Stimulated activated CD4-positive, alpha-beta T cell treated with anti-CD3 and anti-CD28 coated beads, Interleukin-1b, Interleukin-23, amount 100 ng/mL, for 4 hours (primary cell): Measurements from ENCODE around the gene TRDN.
"Not testable (repeated sequence)": the region's sequence is repeated elsewhere in the genome, so short reads cannot be mapped to it uniquely, and the experiment has no call there.

Experiments
- DNase-seq, 2 donors: peaks; one replicate each; pipeline ENCODE4 v3.0.0-alpha.2; 2020; ENCODE audit warnings: low read depth in 2 of 2

TRDN gene

DNA sequence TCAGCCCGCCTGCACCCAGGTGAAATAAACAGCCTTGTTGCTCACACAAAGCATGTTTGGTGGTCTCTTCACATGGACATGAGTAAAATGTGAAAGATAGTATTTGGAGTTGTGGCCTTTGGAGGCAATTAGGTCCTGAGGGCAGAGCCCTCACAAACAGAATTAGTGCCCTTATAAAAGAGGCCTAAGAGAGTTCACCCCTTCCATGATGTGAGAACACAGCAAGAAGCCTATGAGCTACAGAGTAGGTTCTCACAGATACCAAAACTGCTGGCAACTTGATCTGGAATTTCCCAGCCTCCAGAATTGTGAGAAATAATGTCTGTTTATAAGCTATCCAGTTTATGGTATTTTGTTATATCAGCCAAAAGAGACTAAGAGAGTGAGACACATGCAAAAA lies 74.5 kb downstream of the TRDN start:
- no peak for DNase-seq

DNA sequence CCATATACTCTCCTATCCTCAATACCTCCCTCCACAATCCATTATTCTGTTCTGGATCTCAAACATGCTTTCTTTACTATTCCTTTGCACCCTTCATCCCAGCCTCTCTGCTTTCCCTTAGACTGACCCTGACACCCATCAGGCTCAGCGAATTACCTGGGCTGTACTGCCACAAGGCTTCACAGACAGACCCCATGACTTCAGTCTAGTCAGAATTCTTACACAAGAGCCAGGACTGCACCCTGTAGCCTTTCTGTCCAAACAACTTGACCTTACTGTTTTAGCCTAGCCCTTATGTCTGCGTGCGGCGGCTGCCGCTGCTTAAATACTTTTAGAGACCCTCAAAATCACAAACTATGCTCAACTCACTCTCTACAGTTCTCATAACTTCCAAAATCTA lies 76.9 kb downstream of the TRDN start:
- not testable (repeated sequence) for DNase-seq

DNA sequence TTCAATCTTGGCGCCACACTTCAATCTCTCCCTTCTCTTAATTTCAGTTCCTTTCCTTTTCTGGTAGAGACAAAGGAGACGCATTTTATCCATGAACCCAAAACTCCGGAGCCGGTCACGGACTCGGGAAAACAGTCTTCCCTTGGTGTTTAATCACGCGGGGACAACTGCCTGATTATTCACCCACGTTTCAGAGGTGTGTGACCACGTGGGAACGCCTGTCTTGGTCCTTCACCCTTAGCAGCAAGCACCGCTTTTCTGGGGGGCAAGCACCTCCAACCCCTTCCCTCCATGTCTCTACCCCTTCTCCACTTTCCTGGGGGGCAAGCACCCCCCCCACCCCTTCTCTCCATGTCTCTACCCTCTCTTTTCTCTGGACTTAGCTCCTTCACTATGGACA lies 79.3 kb downstream of the TRDN start:
- DNase-seq = not testable (repeated sequence)

DNA sequence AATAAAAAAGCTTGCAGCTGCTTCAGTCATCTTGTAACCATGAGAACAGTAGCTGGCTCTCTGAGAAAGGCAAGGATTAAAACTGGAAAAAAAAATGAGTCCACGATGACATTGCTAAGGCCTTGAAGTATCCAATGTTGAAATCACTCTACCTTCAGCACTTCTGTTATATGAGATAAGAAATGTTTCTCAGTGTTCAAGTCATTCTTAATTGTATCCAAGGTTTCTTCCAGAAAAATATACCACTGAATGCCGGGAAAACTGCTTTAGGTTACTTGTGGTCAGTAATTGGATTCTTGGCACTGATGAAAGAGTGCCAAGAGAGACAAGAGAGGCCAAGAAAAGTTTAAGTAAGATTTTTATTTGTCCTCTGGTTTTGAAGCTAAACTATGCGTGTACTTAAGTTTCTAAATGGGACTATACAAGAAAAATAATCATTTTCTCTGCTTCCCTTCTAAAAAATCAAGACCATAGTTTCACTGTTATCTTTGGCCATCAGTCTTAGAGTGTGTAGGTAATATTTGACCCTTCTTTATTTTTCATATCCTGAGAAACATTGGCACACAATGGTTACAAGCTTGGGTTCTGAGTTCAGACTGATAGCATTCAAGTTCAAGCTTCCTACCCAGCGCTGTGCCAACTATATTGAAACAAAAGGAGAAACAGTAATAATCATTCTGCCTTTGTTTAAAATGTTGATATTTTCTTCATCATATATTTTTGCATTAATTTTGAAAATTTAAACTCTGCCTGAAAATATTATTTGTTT lies 84.6 kb downstream of the TRDN start:
- no peak for DNase-seq

DNA sequence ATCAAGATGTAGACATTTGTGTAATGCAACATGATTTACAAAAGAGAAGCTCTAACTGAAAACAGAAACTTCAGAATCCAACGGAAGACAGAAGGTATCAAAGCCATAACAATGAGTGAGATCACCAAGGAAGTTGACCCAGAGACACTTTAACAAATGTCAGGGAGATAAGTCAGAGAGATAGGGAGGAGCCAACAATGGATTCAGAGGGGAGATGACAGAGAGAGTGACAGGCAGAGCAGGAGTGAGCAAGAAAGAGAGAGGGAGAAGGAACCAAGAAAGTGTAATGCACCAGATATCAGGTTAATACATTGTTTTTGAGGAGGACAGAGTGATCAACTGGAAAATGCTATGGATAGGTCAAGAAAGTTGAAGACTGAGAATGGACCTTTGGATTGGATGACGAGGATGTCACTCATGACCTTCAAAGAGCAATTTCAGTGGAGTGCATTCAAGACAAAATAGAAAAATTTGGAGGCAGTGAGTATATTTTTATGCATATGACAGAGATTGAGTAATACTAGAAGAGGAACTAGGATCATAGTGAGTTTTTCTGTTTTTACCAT lies 86.6 kb downstream of the TRDN start:
- DNase-seq = no peak

DNA sequence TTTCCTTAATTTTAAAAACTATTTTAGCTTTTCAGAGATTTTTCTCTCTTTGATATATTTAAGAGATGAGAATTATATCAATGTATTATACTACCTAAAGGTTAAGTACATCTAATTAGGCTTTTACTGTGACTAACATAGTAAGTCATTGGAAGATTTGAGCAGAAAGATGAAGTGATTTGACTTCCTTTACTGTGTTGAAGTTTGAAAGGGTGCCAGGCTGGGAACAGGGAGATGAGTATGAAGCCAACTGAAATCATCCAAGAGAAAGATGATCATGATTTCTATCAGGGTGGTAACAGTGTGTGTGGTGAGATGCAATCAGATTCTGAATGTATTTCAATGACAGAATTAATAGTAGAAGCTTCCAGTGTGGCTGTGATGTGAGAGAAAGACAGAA lies 87.3 kb downstream of the TRDN start:
- no peak for DNase-seq

DNA sequence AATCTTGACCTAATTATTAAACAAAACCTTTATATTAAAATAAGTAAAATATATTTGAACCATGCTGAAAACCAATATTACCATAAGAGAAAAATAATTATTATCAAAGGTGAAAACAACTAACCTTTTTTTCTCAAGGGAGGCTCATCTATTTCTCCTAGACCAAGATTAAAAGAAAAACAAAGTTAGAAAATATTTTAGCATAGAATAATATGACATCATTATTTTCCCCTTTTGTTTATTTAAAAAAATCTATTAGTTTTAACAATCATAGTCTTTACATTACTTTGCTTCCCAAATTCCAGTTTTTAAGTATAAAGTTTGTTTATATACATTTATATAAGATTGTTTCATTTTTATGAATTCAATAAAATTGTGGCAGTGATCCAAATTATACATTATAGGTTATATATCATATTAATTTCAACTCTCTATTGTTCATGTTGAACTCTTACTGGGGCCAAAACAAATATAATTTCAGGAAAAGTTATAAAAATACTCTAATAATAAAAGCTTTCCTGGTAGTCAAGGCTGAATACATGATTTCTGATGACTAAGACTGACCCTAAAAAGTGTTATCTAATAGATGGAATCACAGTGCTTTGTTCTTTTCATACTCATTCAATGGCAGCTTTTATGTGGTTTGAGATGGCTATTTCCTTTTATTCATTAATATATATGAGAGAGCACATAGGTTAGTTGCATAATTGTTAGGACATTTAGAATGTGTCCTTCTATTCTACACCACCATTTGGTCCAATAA lies 89.4 kb downstream of the TRDN start:
- no peak for DNase-seq

DNA sequence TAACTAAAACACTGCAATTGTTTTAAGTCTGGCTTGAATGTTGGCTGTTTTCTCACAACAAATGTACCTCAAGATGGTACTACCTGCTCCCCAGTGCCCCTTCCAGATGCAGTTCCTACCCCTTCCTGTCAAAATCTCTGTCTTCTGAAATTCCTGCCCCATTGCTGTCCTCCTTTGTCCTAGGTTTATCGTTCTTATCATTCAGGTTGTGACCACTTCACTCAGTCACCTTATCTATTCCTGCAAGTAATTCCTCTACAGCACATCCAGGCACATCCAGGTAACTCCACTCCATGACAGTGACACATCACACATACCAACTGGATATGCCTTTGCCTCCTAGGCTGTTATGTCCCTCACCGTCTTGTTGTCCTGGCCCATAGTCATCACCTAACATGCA lies 90.2 kb downstream of the TRDN start:
- no peak for DNase-seq

DNA sequence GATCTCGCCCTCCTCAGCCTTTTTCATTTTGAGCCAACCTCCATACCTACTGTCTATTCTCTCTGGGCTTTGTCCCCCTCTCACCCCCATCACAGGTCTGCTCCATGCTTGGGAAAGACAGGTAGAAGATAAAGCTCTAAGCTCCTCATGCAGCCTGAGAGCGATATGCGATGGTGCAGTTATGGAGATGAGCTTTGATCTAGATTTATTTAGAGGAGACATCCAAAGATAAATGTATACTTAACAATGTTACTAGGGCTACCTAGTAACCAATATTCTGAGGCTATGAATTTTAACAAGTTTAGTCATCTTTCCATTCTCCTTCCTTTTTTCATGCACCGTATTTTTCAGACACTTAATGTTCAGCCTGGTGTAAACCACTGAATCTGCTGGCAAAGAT lies 95.3 kb downstream of the TRDN start:
- DNase-seq = no peak

DNA sequence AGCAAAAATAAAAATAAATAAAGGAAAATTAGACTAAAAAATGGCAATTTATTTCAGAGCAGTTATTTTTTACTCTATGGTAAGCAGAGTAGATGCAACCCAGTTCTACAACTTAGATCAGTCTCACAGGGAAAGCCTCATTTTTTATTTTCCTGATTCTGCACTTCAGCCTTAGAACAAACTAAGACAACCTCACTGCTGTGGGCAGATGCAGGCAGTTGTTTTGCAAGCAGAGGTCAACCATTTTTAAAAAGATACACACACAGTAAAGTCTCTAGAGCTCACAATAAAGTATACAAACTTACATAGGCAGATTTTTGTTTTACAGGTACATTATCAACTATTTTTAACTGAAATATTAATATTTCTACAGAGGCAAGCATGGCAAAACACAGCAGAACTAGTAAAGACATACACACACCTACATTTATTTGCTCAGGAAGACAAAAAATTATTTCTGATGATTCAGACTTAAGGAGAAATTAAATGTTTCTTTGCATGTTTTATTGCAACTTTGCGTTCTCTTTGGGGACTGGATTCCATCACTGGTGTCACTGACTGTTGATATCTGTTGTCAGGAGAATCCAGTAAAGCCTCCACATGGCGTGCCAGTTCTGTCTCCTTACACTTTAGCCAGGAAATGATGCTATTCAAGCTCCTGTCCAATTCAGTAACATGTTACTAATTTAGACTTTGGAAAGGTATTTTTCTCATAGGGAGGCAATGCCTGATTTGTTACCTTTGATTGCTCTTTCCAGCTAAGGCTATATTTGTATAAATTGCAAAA lies 102.7 kb downstream of the TRDN start:
- no peak for DNase-seq

DNA sequence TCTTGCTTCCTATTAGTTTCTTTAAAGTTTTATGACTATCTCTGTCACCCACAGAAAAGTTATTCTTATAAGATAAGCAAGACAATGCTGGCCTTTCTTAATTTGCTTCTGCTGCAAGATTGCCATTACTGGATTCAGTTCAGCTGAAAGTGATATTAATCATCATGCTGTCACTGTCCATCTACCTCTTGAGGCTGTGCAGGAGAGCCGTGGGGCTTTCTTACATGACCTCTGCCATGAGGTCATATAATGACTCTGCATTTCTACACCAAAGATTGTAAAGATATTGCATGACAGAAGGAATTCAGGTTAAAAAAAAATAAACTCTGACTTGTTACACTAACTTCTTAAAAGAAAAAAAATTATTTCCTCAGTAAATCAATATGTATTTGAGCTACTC lies 106.9 kb downstream of the TRDN start:
- no peak for DNase-seq

DNA sequence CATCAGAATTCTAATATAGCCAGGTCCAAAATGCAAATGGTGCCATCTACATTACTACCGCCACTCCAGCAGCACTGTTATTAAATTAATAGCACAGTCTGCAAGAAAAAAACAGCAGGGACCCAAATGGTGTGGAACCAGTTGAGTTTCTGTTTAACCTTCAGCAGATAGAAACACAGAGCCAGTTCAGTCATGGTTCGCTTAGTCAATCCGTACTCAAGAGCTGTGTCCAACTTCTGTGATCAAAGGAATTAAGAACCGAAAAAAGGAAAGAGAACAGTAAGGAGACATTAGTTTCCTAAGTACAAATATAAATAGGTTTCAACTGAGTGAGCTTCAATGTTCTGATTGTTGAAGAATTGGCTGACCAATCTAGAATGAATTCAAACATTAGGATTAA lies 107.7 kb downstream of the TRDN start:
- no peak for DNase-seq

DNA sequence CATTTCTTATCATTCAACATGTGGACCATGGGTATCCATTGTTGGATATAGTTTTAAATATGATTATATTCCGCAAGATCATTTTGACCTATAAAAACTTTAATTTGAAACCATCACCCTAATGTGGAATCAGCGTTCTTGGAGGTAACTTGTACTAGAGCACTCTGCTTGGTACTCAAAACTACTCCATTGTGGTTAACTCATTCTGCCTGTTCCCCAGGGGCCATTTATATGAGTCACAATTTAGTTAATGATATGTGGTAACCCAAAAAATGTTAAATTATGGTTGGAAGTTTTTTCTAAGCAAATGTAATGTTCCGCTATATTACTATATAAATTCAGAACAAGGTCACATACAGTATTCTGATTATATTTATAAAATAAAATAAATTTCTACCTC lies 109.3 kb downstream of the TRDN start:
- DNase-seq = no peak

DNA sequence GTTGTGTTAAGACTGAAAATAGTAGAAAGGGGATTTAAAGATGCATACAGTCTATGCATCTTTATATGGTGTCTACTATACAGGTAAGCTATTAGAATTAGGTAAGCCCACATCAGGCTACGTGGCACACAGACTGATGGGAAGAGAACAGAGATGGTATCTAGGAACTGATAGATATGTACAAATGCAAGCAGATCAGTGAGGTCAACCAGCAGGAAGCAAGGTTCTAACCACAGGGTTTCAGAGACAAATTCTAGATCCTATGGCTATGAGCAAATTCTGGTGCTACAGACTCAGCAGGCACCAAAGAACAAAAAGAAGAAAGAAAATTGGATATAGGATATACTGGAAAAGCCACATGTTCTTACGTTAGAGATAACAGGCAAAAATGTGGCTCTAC lies 110.6 kb downstream of the TRDN start:
- no peak for DNase-seq

DNA sequence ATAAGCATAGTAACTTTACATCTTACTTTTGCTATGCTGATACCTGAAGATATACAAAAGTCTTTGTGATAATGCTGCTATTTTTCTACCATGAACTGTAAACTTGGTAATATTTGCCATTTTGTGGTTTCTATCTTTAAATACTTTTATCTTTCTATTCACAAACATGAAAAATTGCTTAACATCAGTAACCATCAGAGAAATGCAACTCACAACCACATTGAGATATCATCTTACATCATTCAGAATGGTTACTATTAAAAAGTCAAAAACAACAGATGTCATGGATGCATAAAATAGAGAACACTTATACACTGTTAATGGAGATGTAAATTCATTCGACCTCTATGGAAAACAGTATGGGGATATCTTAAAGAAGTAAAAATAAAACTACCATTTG lies 112.0 kb downstream of the TRDN start:
- DNase-seq = no peak

DNA sequence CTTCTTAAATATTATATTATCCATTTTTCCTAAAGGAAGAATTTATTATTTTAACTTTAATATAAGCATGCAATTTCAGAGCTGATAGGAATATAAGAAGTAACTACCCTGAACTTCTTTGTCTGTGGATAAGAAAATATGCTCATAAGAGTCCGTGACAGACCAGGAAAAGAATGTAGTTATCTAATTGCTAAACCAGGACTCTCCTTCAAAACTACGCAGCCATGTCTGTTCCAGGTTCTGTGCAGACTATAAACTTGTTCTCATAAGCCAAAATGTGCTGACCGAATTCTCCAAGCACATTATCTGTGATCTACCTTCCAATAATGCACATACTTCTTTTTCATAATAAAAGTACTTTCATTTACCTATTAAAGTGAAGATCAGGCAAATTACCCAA lies 116.5 kb downstream of the TRDN start:
- no peak for DNase-seq

DNA sequence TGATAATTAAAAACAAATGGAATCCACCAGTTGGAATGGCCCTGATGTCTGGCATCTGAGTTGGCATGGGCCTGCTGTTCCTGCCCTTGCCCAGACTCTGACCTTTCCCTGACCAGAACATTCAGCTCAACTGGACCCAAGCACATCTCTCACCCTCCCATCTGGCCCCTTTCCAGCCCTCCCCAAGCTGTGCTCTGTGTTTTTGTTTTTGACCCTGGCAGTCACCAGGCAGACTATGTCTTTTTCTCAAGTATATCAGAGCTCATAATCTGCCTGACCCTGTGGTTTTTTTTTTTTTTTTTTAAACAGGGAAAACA lies 117.6 kb downstream of the TRDN start:
- no peak for DNase-seq

DNA sequence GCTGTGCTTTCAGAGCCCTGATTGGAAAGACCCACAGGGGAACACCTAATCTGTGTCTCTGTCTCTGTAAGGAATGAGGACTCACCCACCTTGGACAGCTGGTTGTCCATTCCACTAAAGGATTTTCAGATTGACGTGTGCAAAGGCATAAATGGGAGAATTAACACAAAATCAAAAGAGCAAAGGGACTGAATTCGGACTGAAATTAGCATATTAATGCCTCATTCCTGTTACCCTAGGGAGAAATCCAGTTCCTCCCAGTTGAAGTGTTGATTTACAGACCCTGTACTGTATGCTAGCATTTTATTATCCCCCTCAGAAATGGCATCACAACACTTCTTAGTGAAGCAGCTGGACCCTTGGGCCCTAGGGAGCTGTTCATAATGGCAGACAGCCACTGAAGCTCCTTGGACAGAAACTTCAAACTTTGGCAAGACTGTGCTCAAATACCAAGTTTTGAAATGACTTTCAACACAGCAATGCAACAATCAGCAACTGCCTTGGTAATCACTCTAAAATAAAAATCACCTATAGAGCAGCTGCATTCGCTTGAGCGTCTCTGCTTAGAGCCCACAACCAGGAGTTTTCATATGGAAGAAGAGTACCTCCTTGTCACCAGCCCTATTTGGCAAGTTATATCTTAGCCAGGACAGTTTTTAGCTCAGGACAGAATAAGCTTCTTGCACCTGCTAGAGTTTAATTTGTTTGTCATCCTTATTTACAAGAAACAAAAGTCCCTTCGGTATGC lies 118.1 kb downstream of the TRDN start:
- no peak for DNase-seq

DNA sequence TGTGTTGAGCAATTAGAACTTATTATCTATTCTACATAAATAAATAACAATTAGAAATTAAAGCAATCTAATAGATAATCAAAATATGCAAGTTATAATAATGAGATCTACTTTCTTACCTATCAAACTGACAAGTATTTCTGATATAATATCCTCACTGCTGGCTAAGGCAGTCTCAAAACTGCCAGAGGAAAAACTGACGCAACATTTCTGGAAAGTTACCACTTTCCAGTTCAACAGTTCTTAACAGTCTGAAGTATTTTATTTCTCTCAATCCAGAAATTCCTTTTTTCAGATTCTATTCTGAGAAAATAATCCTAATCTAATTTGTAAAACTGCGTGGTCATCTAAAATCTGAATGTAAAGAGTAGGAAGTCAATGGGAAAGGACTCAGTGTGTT lies 121.0 kb downstream of the TRDN start:
- no peak for DNase-seq

DNA sequence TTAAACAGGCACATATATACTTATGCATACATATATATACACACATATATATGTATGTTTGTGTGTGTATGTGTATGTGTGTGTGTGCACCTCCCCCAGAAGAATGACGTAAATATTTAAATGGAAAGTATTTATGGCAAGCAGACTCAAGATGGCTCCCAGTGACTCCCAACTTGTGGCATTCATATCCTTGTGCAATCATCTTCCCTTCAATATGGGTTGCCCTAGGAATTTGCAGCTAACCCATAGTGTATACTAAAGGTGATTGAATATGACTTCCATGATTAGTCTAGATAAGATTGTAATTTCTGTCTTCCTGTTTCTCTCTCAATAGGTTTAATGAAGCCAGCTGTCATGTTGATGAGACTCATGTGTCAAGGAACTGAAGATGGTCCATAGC lies 127.6 kb downstream of the TRDN start:
- DNase-seq = no peak

DNA sequence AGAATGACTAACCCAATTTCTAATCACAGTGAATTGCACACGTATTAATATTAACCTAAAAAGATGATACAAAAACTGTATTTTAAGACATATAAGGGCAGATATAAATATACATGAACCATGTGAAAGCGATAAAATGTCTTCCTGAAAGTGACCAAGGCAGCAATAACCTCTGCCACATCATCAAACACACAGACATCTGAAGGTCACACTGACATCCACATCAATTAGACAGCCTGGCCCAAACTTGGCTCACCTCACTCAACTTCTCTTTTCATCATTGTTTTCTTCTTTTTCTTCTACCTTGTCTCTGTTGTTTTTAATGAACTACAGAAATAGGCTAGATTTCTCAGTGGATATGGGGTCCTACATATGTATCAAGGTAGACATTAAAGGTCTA lies 128.5 kb downstream of the TRDN start:
- no peak for DNase-seq

DNA sequence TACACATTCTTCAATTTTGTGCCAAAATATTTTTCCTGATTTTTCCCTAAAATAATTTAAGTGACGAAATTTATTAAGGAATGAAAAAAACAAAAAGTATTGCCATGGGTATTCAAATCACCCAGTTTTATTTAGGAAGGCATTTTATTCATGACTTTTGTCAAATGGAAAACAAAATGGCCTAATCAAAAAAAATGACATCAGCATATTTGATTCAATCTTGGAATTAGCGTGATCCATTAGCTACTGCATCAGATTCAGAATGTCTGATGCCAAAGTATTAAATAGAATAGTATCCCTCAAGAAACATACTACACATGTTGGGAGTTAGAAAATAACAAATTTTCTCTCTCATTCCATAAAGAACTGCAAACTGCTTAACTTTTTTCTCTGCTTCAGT lies 129.2 kb downstream of the TRDN start:
- DNase-seq = no peak
